ENCODE data around the gene TMEM35A.
"Not testable (repeated sequence)": the region's sequence is repeated elsewhere in the genome, so short reads cannot be mapped to it uniquely, and the experiment has no call there.

Gene TMEM35A

GRCh38 chrX:101078716-101079598 is at the start of gene TMEM35A:
Gene TMEM35A (plus strand): TSS chrX:101078879. CDS start chrX:101079003, 124 bp downstream.
- DNase-seq, result no peak

GRCh38 chrX:101029665-101030064 is 49.0 kb upstream of the TMEM35A start:
- DNase-seq, result no peak

- DNase-seq, result no peak
Observed at GRCh38 chrX:101037231-101037630, 41.4 kb upstream of the TMEM35A start.

GRCh38 chrX:101040197-101040596 is 38.5 kb upstream of the TMEM35A start:
- no peak for DNase-seq

GRCh38 chrX:101051153-101051548 is 27.5 kb upstream of the TMEM35A start:
- DNase-seq, result no peak

- peak; percentile 83 for DNase-seq
Observed at GRCh38 chrX:101051549-101052302, 27.0 kb upstream of the TMEM35A start, which contains the start of gene TRMT2B. Gene TRMT2B (minus strand): TSS chrX:101052111. CDS start chrX:101042289, 9,822 bp downstream.

GRCh38 chrX:101056551-101056950 is 22.1 kb upstream of the TMEM35A start:
- DNase-seq, result not testable (repeated sequence)

- no peak for DNase-seq
Observed at GRCh38 chrX:101057093-101057714, 21.5 kb upstream of the TMEM35A start.

- no peak for DNase-seq
Observed at GRCh38 chrX:101062176-101062575, 16.5 kb upstream of the TMEM35A start.

- DNase-seq, result no peak
Observed at GRCh38 chrX:101071582-101071981, 7.1 kb upstream of the TMEM35A start.

GRCh38 chrX:101079736-101080270 is 1.1 kb downstream of the TMEM35A start:
- no peak for DNase-seq

- no peak for DNase-seq
Observed at GRCh38 chrX:101080326-101081124, 1.8 kb downstream of the TMEM35A start.

- DNase-seq, result no peak
Observed at GRCh38 chrX:101081231-101081630, 2.6 kb downstream of the TMEM35A start.

- DNase-seq, result no peak
Observed at GRCh38 chrX:101091817-101092216, 13.1 kb downstream of the TMEM35A start.

GRCh38 chrX:101097546-101098453 is 19.1 kb downstream of the TMEM35A start, which contains the start of gene CENPI:
Gene CENPI (plus strand): TSS chrX:101098204. CDS start chrX:101101071, 2,867 bp downstream.
- peak; percentile 95 for DNase-seq

GRCh38 chrX:101108284-101108683 is 29.6 kb downstream of the TMEM35A start:
- no peak for DNase-seq

GRCh38 chrX:101117701-101118100 is 39.0 kb downstream of the TMEM35A start:
- DNase-seq, result no peak

GRCh38 chrX:101136235-101136634 is 57.6 kb downstream of the TMEM35A start:
- DNase-seq, result no peak
